CD4-positive, alpha-beta memory T cell (primary cell): ENCODE data around the gene BMPR1B. TPM values are rescaled to one million over a fixed set of nuclear protein-coding genes. Genes with fewer than 3 reads are reported as not detected.

Experiments used
- CTCF ChIA-PET: fragments of 350-600 bp; sonication (Branson Sonifier 250); formaldehyde crosslinking; loops from one replicate; lab custom pipeline; 2021; ENCODE audit warnings: inconsistent platforms; ENCODE audit not compliant: partially characterized antibody; lab: Charles Lee
- POLR2A ChIA-PET: fragments of 350-600 bp; sonication (Branson Sonifier 250); formaldehyde crosslinking; loops from one replicate; lab custom pipeline; 2021; ENCODE audit not compliant: partially characterized antibody; lab: Charles Lee
- DNase-seq, 5 donors: peaks; one replicate each; pipeline versions ENCODE4 v3.0.0 to v3.0.0-alpha.2; 2020 to 2022; ENCODE audit warnings: mixed read lengths in 1 of 5
- H3K27ac ChIP-seq: one replicate; pipeline ENCODE4 v1.7.0; 2013; ENCODE audit warnings: low read depth, low read length
- H3K27me3 ChIP-seq: 2 replicates; pipeline ENCODE4 v1.7.0; 2013; ENCODE audit warnings: mild to moderate bottlenecking, low read length, moderate library complexity; ENCODE audit not compliant: insufficient read depth
- H3K36me3 ChIP-seq: 2 replicates; pipeline ENCODE4 v1.7.0; 2013; ENCODE audit warnings: mild to moderate bottlenecking, low read length, moderate library complexity; ENCODE audit not compliant: insufficient read depth
- H3K4me1 ChIP-seq: 2 replicates; pipeline ENCODE4 v1.7.0; 2013; ENCODE audit warnings: mild to moderate bottlenecking, low read length, moderate library complexity; ENCODE audit not compliant: insufficient read depth
- H3K4me3 ChIP-seq, 2 donors: one replicate each; pipeline ENCODE4 v1.7.0; 2013; ENCODE audit warnings: low read length in 2 of 2, mild to moderate bottlenecking in 1 of 2
- H3K9me3 ChIP-seq, 2 donors: one replicate each; pipeline ENCODE4 v1.7.0; 2013; ENCODE audit warnings: low read length in 2 of 2, control low read depth in 1 of 2; ENCODE audit not compliant: control insufficient read depth in 1 of 2
- H3K27ac Mint-ChIP-seq, 7 donors: one replicate each; pipeline ENCODE4 v1.8.0; 2020 to 2021; ENCODE audit warnings: mixed read lengths in 7 of 7, mild to moderate bottlenecking in 6 of 7, inconsistent platforms in 3 of 7, moderate library complexity in 3 of 7
- H3K27me3 Mint-ChIP-seq, 2 donors: one replicate each; pipeline ENCODE4 v1.8.0; 2020 to 2021; ENCODE audit warnings: mixed read lengths in 2 of 2
- H3K36me3 Mint-ChIP-seq, 2 donors: one replicate each; pipeline ENCODE4 v1.8.0; 2020 to 2021; ENCODE audit warnings: mixed read lengths in 2 of 2, inconsistent platforms in 1 of 2, mild to moderate bottlenecking in 1 of 2
- H3K4me1 Mint-ChIP-seq, 4 donors: one replicate each; pipeline ENCODE4 v1.8.0; 2020 to 2021; ENCODE audit warnings: mixed read lengths in 4 of 4, mild to moderate bottlenecking in 1 of 4
- H3K4me3 Mint-ChIP-seq, 8 donors: one replicate each; pipeline ENCODE4 v1.8.0; 2020 to 2021; ENCODE audit warnings: mixed read lengths in 8 of 8, mild to moderate bottlenecking in 7 of 8, moderate library complexity in 6 of 8, inconsistent platforms in 3 of 8
- H3K9me3 Mint-ChIP-seq, 8 donors: one replicate each; pipeline ENCODE4 v1.8.0; 2020 to 2021; ENCODE audit warnings: mixed read lengths in 8 of 8, mild to moderate bottlenecking in 5 of 8, inconsistent platforms in 3 of 8, moderate library complexity in 1 of 8
- intact Hi-C: fragments of 100-400 bp; cut with micrococcal nuclease; formaldehyde crosslinking; loops from one replicate; pipeline ENCODE4 v1.15.1; 2023
- polyA plus RNA-seq, 2 donors: library from polyadenylated mRNA; unstranded; fragments of 300-500 nt; fragmentation: Illumina TruSeq; gene quantifications; one replicate each; pipeline ENCODE4 v1.2.3, GENCODE V29; 2021
- total RNA-seq, 2 experiments: library from RNA; stranded (reverse); gene quantifications; one replicate each; pipeline ENCODE4 v1.2.3, GENCODE V29; 2021

The BMPR1B gene
- total and polyA plus RNA-seq, 4 experiments from 2014 or later = 0.17 TPM; not detected in 3

GRCh38 chr4:95186666-95187065, 428.9 kb downstream of the BMPR1B start:
- peak overlapping the region in 1 of 7 donors; percentile 53 for H3K27ac Mint-ChIP-seq

GRCh38 chr4:95188701-95189370, 431.1 kb downstream of the BMPR1B start:
- Histone ChIP-seq H3K27ac (no peak overlapping the region), H3K4me3 (no peak overlapping the region), H3K9me3 (no peaks in the 10 kb centered on the region), H3K4me1 (no peaks in the 10 kb centered on the region), H3K27me3 (no peaks in the 10 kb centered on the region), H3K36me3 (no peaks in the 10 kb centered on the region)
- intact Hi-C loops = no loop called here
- Mint-ChIP-seq H3K9me3 (no peaks in the 10 kb centered on the region), H3K4me1 (peaks cover 13 to 26% (median 20%) of the 10 kb centered on the region in 4 donors), H3K27me3 (peaks cover 0 to under 1% of the 10 kb centered on the region in 2 donors), H3K27ac (peak overlapping the region; percentile 28 to 88 (median 73)), H3K4me3 (peak overlapping the region in 6 of 8 donors; percentile 18 to 59 (median 45)), H3K36me3 (no peaks in the 10 kb centered on the region)
- peak; percentile 8 to 54 (median 48) for DNase-seq
- ChIA-PET CTCF (interaction anchor here (1.3 kb wide), 1 partner anchor 104 kb away, joined by 3 read pairs; no protein-coding TSS in a partner anchor), POLR2A (interaction anchor here (0.6 kb wide), 1 partner anchor 348 kb away, joined by 5 read pairs; no protein-coding TSS in a partner anchor)

More at GRCh38 chr4:95186666-95187065, 428.9 kb downstream of the BMPR1B start:
- no peak overlapping the region for H3K27ac ChIP-seq
- no peaks in the 10 kb centered on the region for H3K4me1 ChIP-seq
- DNase-seq = no peak
- ChIA-PET CTCF (interaction anchor here (1.0 kb wide), 1 partner anchor 20 kb away, joined by 4 read pairs; no protein-coding TSS in a partner anchor), POLR2A (no interaction called here)
- H3K36me3 Mint-ChIP-seq = no peaks in the 10 kb centered on the region
- intact Hi-C loops = no loop called here
- H3K27me3 Mint-ChIP-seq = no peaks in the 10 kb centered on the region
- no peaks in the 10 kb centered on the region for H3K36me3 ChIP-seq
- H3K4me3 Mint-ChIP-seq = no peak overlapping the region
- no peaks in the 10 kb centered on the region for H3K27me3 ChIP-seq
- H3K9me3 Mint-ChIP-seq = peaks cover 0 to 1% (median 0%) of the 10 kb centered on the region in 8 donors
- H3K9me3 ChIP-seq = no peaks in the 10 kb centered on the region
- H3K4me3 ChIP-seq = no peak overlapping the region
- peaks cover 10 to 19% (median 15%) of the 10 kb centered on the region in 4 donors for H3K4me1 Mint-ChIP-seq

GRCh38 chr4:95190751-95191436, 433.1 kb downstream of the BMPR1B start:
- intact Hi-C loops = no loop called here
- CTCF ChIA-PET = no interaction called here
- DNase-seq = no peak

GRCh38 chr4:95191537-95191936, 433.8 kb downstream of the BMPR1B start:
- peaks cover 17 to 34% (median 23%) of the 10 kb centered on the region in 4 donors for H3K4me1 Mint-ChIP-seq
- no peaks in the 10 kb centered on the region for H3K9me3 Mint-ChIP-seq
- Histone ChIP-seq H3K27ac (no peak overlapping the region), H3K9me3 (no peaks in the 10 kb centered on the region), H3K36me3 (no peaks in the 10 kb centered on the region), H3K27me3 (no peaks in the 10 kb centered on the region), H3K4me3 (no peak overlapping the region), H3K4me1 (peaks cover 6% of the 10 kb centered on the region)
- DNase-seq = no peak
- no peaks in the 10 kb centered on the region for H3K36me3 Mint-ChIP-seq
- intact Hi-C loops = no loop called here
- H3K27me3 Mint-ChIP-seq = peaks cover 0 to 1% of the 10 kb centered on the region in 2 donors
- POLR2A ChIA-PET = no interaction called here
- CTCF ChIA-PET = no interaction called here
- no peak overlapping the region for H3K4me3 Mint-ChIP-seq
- H3K27ac Mint-ChIP-seq = peak overlapping the region in 4 of 7 donors; percentile 14 to 54 (median 31)

More at GRCh38 chr4:95190751-95191436, 433.1 kb downstream of the BMPR1B start:
- Mint-ChIP-seq H3K27me3 (peaks cover 0 to 1% of the 10 kb centered on the region in 2 donors), H3K4me3 (no peak overlapping the region), H3K4me1 (peaks cover 17 to 34% (median 23%) of the 10 kb centered on the region in 4 donors), H3K36me3 (no peaks in the 10 kb centered on the region), H3K27ac (peak overlapping the region in 4 of 7 donors; percentile 14 to 76 (median 50)), H3K9me3 (no peaks in the 10 kb centered on the region)
- Histone ChIP-seq H3K27me3 (no peaks in the 10 kb centered on the region), H3K4me3 (no peak overlapping the region), H3K27ac (no peak overlapping the region), H3K36me3 (no peaks in the 10 kb centered on the region), H3K4me1 (peaks cover 6% of the 10 kb centered on the region), H3K9me3 (no peaks in the 10 kb centered on the region)
- POLR2A ChIA-PET = no interaction called here

GRCh38 chr4:95193391-95194224, 435.9 kb downstream of the BMPR1B start:
- Histone ChIP-seq H3K27me3 (no peaks in the 10 kb centered on the region), H3K4me1 (peaks cover 6% of the 10 kb centered on the region), H3K36me3 (no peaks in the 10 kb centered on the region), H3K9me3 (no peaks in the 10 kb centered on the region), H3K4me3 (no peak overlapping the region), H3K27ac (no peak overlapping the region)
- no peak overlapping the region for H3K4me3 Mint-ChIP-seq
- no peak for DNase-seq
- peak overlapping the region in 3 of 7 donors; percentile 49 to 83 (median 68) for H3K27ac Mint-ChIP-seq
- ChIA-PET POLR2A (no interaction called here), CTCF (no interaction called here)
- H3K4me1 Mint-ChIP-seq = peaks cover 12 to 28% (median 17%) of the 10 kb centered on the region in 4 donors
- H3K9me3 Mint-ChIP-seq = no peaks in the 10 kb centered on the region
- intact Hi-C loops = no loop called here
- H3K27me3 Mint-ChIP-seq = peaks cover 0 to 3% of the 10 kb centered on the region in 2 donors
- H3K36me3 Mint-ChIP-seq = no peaks in the 10 kb centered on the region

GRCh38 chr4:95197353-95197752, 439.6 kb downstream of the BMPR1B start:
- H3K4me3 Mint-ChIP-seq = no peak overlapping the region
- Histone ChIP-seq H3K36me3 (no peaks in the 10 kb centered on the region), H3K27ac (no peak overlapping the region), H3K4me3 (no peak overlapping the region), H3K9me3 (no peaks in the 10 kb centered on the region), H3K27me3 (no peaks in the 10 kb centered on the region), H3K4me1 (peaks cover 6% of the 10 kb centered on the region)
- H3K27me3 Mint-ChIP-seq = peaks cover 0 to 3% of the 10 kb centered on the region in 2 donors
- no peaks in the 10 kb centered on the region for H3K9me3 Mint-ChIP-seq
- DNase-seq = no peak
- CTCF ChIA-PET = interaction anchor here (1.4 kb wide), 1 partner anchor 31 kb away, joined by 3 read pairs; no protein-coding TSS in a partner anchor
- POLR2A ChIA-PET = no interaction called here
- intact Hi-C loops = no loop called here
- H3K27ac Mint-ChIP-seq = no peak overlapping the region
- no peaks in the 10 kb centered on the region for H3K36me3 Mint-ChIP-seq
- H3K4me1 Mint-ChIP-seq = peaks cover 5 to 15% (median 9%) of the 10 kb centered on the region in 4 donors
